ENCODE data around the gene AADAC. TPM values are rescaled to one million over a fixed set of nuclear protein-coding genes. Genes with fewer than 3 reads are reported as not detected.

The AADAC gene
- polyA plus RNA-seq, 1 experiment: not detected

GRCh38 chr3:151811474-151811873 lies 2.4 kb upstream of the AADAC start:
- POLR2A ChIA-PET: no interaction called here
- DNase-seq (ENCODE audit: low read depth): no peak
- TF ChIP-seq CTCF (IDR thresholded peaks at IDR 0.05; ENCODE audit: insufficient read depth, low read depth, low read length): no peak
- Histone ChIP-seq H3K36me3 (ENCODE audit: control insufficient read depth, insufficient read depth, low read length) (no peaks in the 10 kb centered on the region), H3K4me3 (ENCODE audit: low read depth, low read length) (no peak overlapping the region), H3K27me3 (ENCODE audit: control insufficient read depth, insufficient read depth, low read length) (no peaks in the 10 kb centered on the region)
- CTCF ChIA-PET: no interaction called here

- Histone ChIP-seq H3K4me3 (ENCODE audit: low read depth, low read length) (no peak overlapping the region), H3K36me3 (ENCODE audit: control insufficient read depth, insufficient read depth, low read length) (no peaks in the 10 kb centered on the region), H3K27me3 (ENCODE audit: control insufficient read depth, insufficient read depth, low read length) (no peaks in the 10 kb centered on the region)
- ChIA-PET CTCF (no interaction called here), POLR2A (no interaction called here)
- TF ChIP-seq CTCF (IDR thresholded peaks at IDR 0.05; ENCODE audit: insufficient read depth, low read depth, low read length): no peak
- DNase-seq (ENCODE audit: low read depth): no peak
Observed at GRCh38 chr3:151814588-151814987, 672 bp downstream of the AADAC start.

GRCh38 chr3:151816091-151816604 lies 2.2 kb downstream of the AADAC start:
- Histone ChIP-seq H3K36me3 (ENCODE audit: control insufficient read depth, insufficient read depth, low read length) (no peaks in the 10 kb centered on the region), H3K27me3 (ENCODE audit: control insufficient read depth, insufficient read depth, low read length) (no peaks in the 10 kb centered on the region), H3K4me3 (ENCODE audit: low read depth, low read length) (no peak overlapping the region)
- TF ChIP-seq CTCF (IDR thresholded peaks at IDR 0.05; ENCODE audit: insufficient read depth, low read depth, low read length): no peak
- ChIA-PET CTCF (interaction anchor here (0.7 to 1.6 kb wide), 2 partner anchors 185 to 348 kb away, joined by 3 to 4 read pairs; no protein-coding TSS in a partner anchor), POLR2A (no interaction called here)
- no peak for DNase-seq (ENCODE audit: low read depth)

- ChIA-PET POLR2A (no interaction called here), CTCF (interaction anchor here (0.8 kb wide), 1 partner anchor 40 kb away, joined by 3 read pairs; no protein-coding TSS in a partner anchor)
- TF ChIP-seq CTCF (IDR thresholded peaks at IDR 0.05; ENCODE audit: insufficient read depth, low read depth, low read length): no peak
- no peak overlapping the region for H3K4me3 ChIP-seq (ENCODE audit: low read depth, low read length)
- H3K27me3 ChIP-seq (ENCODE audit: control insufficient read depth, insufficient read depth, low read length): no peaks in the 10 kb centered on the region
- no peaks in the 10 kb centered on the region for H3K36me3 ChIP-seq (ENCODE audit: control insufficient read depth, insufficient read depth, low read length)
- DNase-seq (ENCODE audit: low read depth): no peak
Observed at GRCh38 chr3:151817473-151817872, 3.6 kb downstream of the AADAC start.

- POLR2A ChIA-PET: no interaction called here
- no peaks in the 10 kb centered on the region for H3K36me3 ChIP-seq (ENCODE audit: control insufficient read depth, insufficient read depth, low read length)
- TF ChIP-seq CTCF (IDR thresholded peaks at IDR 0.05; ENCODE audit: insufficient read depth, low read depth, low read length): no peak
- no peak for DNase-seq (ENCODE audit: low read depth)
- no peaks in the 10 kb centered on the region for H3K27me3 ChIP-seq (ENCODE audit: control insufficient read depth, insufficient read depth, low read length)
- CTCF ChIA-PET: no interaction called here
- H3K4me3 ChIP-seq (ENCODE audit: low read depth, low read length): no peak overlapping the region
Observed at GRCh38 chr3:151818361-151818760, 4.4 kb downstream of the AADAC start.

All from BJ (cell line).